ENCODE results near the gene YIPF3. TPM values are rescaled to one million over a fixed set of nuclear protein-coding genes. Genes with fewer than 3 reads are reported as not detected.

The YIPF3 gene
- total and polyA plus RNA-seq, 9 of the 15 experiments (the other 6 are each of a cell fraction or from before 2014, with no cell fraction given), result 27.5 to 75.3 (median 57.6) TPM

- FAIRE-seq (peak; percentile 72), DNase-seq (ENCODE audit: extremely low read depth in 1 of 4, low spot score in 3 of 4) (peak in 1 of 4 experiments; percentile 52), ATAC-seq (peak; percentile 50)
- H3K9me1 ChIP-seq (ENCODE audit: control insufficient read depth, insufficient read depth, low read length), result peaks cover 3% of the 10 kb centered on the region
- in situ Hi-C loops (cut with MboI) (no loop called here), intact Hi-C loops (cut with micrococcal nuclease) (no loop called here)
- H3K4me2 ChIP-seq (ENCODE audit: insufficient read depth, low read length), result peak overlapping the region; percentile 99
- H2AFZ ChIP-seq (ENCODE audit: low read depth, low read length), result peak overlapping the region; percentile 87
- peaks cover 10% of the 10 kb centered on the region; the same call in 1 of the 2 replicates for H4K20me1 ChIP-seq (replicated peaks; ENCODE audit: control insufficient read depth, insufficient read depth, low read length)
- peak overlapping the region; percentile 95 to 99 for H3K9ac ChIP-seq (ENCODE audit: insufficient read depth in 1 of 2, low read depth in 2 of 2, low read length in 2 of 2)
- H3K36me3 ChIP-seq (ENCODE audit: control insufficient read depth, insufficient read depth, low read length), result peaks cover 82% of the 10 kb centered on the region
- H3K27ac ChIP-seq (ENCODE audit: extremely low read depth, low read depth, low read length), result peak overlapping the region; percentile 91
- BruUV-seq (replicated peaks), result no TSS peak
- H3K27me3 ChIP-seq (ENCODE audit: control insufficient read depth in 2 of 2, insufficient read depth in 2 of 2, low read length in 2 of 2), result no peaks in the 10 kb centered on the region
- POLR2A ChIA-PET, result interaction anchor here (0.5 to 7.1 kb wide), 9 partner anchors 10 to 496 kb away, joined by 3 to 89 read pairs (median 4); partner anchors contain the start of genes GTPBP2 and RRP36
- WGBS (ENCODE audit: insufficient coverage, low coverage, missing lambda C conversion rate), result under 1% methylated on average over 10 of the region's 10 CpGs
- H3K4me1 ChIP-seq (replicated peaks in 1 of 2; ENCODE audit: control insufficient read depth in 2 of 2, insufficient read depth in 2 of 2, low read length in 2 of 2), result peaks cover 10 to 19% of the 10 kb centered on the region in 2 experiments; a peak in 3 of 5 replicates
- H3K79me2 ChIP-seq (ENCODE audit: control insufficient read depth, insufficient read depth, low read length), result peaks cover 57% of the 10 kb centered on the region
- no peaks in the 10 kb centered on the region for H3K9me3 ChIP-seq (replicated peaks; ENCODE audit: control insufficient read depth, insufficient read depth, low read depth, low read length)
- peak overlapping the region; percentile 80 for H3K4me3 ChIP-seq
- CTCF ChIA-PET (ENCODE audit: low intra/inter-chr PET ratio), result no interaction called here
- TF ChIP-seq HOXB6 (CRISPR knock-in tag; IDR thresholded peaks at IDR 0.05; ENCODE audit: borderline replicate concordance) (no peak), ETV1 (tag; conservative IDR thresholded peaks at IDR 0.05; ENCODE audit: low read depth) (no peak), SAP30 (IDR thresholded peaks at IDR 0.05; ENCODE audit: borderline replicate concordance, insufficient read depth, low read depth, low read length, poor library complexity, severe bottlenecking) (no peak), ETS1 (conservative IDR thresholded peaks at IDR 0.05; ENCODE audit: control insufficient read depth, low read depth, low read length) (no peak), NFATC3 (IDR thresholded peaks at IDR 0.05) (no peak), MXI1 (IDR thresholded peaks at IDR 0.05; ENCODE audit: low read depth, low read length) (no peak), CBFA2T3 (IDR thresholded peaks at IDR 0.05) (no peak), ZNF449 (CRISPR knock-in tag; IDR thresholded peaks at IDR 0.05) (no peak), FOXA3 (CRISPR knock-in tag; conservative IDR thresholded peaks at IDR 0.05 in 1 of 2, IDR thresholded peaks at IDR 0.05 in 1 of 2) (no peak), ZNF551 (CRISPR knock-in tag; IDR thresholded peaks at IDR 0.05) (no peak), SRSF3 (IDR thresholded peaks at IDR 0.05; ENCODE audit: insufficient read depth, low read length) (no peak), CEBPB (tag; IDR thresholded peaks at IDR 0.05) (no peak), GTF2F1 (IDR thresholded peaks at IDR 0.05; ENCODE audit: low read depth, low read length) (no peak), FOS (IDR thresholded peaks at IDR 0.05; ENCODE audit: extremely low read depth, insufficient read length) (no peak), BHLHE40 (IDR thresholded peaks at IDR 0.05; ENCODE audit: low read length) (no peak), SMARCE1 (IDR thresholded peaks at IDR 0.05) (no peak), CHD4 (IDR thresholded peaks at IDR 0.05; ENCODE audit: insufficient read depth, insufficient replicate concordance, low read depth, low read length, poor library complexity, severe bottlenecking) (no peak), ZNF75A (CRISPR knock-in tag; IDR thresholded peaks at IDR 0.05) (no peak), HCFC1 (IDR thresholded peaks at IDR 0.05; ENCODE audit: low read depth, low read length) (no peak)
Measured at GRCh38 chr6:43517505-43518357, 1.0 kb upstream of the YIPF3 start.
